PFSK-1 (cell line): ENCODE data around the gene PIWIL4.

ENCODE experiments used
- FOXP2 ChIP-seq: optimal IDR thresholded peaks from 2 replicates; pipeline ENCODE3; 2011; ENCODE audit warnings: borderline replicate concordance, control low read depth, inconsistent platforms; ENCODE audit not compliant: insufficient read depth; ENCODE audit errors: extremely low read length, extremely low read depth
- POLR2AphosphoS5 ChIP-seq: IDR thresholded peaks from 2 replicates; pipeline ENCODE4 v1.6.1; 2012; ENCODE audit warnings: low read depth, mild to moderate bottlenecking, control low read depth, low read length, moderate library complexity
- SIN3A ChIP-seq: IDR thresholded peaks from 2 replicates; pipeline ENCODE4 v1.6.1; 2012; ENCODE audit warnings: mild to moderate bottlenecking, low read length, moderate library complexity, borderline replicate concordance; ENCODE audit not compliant: insufficient read depth
- TAF1 ChIP-seq: IDR thresholded peaks from 2 replicates; pipeline ENCODE4 v1.6.1; 2012; ENCODE audit warnings: low read length, control low read depth, borderline replicate concordance; ENCODE audit not compliant: insufficient read depth
- TF ChIP-seq, protein P1 (sequence below), 2 experiments: IDR thresholded peaks; 2 replicates each; pipeline versions ENCODE4 v1.6.1 to v1.8.0; 2011 to 2012; ENCODE audit warnings: low read depth in 2 of 2, low read length in 2 of 2, control low read depth in 1 of 2, inconsistent platforms in 1 of 2, mild to moderate bottlenecking in 1 of 2, moderate library complexity in 1 of 2; ENCODE audit not compliant: insufficient read depth in 1 of 2

GRCh38 chr11:94563176-94563847 lies 3.9 kb upstream of the PIWIL4 start:
- TF ChIP-seq POLR2AphosphoS5 (no peak), SIN3A (no peak), TAF1 (no peak), FOXP2 (no peak)
- TF ChIP-seq, protein P1, sequence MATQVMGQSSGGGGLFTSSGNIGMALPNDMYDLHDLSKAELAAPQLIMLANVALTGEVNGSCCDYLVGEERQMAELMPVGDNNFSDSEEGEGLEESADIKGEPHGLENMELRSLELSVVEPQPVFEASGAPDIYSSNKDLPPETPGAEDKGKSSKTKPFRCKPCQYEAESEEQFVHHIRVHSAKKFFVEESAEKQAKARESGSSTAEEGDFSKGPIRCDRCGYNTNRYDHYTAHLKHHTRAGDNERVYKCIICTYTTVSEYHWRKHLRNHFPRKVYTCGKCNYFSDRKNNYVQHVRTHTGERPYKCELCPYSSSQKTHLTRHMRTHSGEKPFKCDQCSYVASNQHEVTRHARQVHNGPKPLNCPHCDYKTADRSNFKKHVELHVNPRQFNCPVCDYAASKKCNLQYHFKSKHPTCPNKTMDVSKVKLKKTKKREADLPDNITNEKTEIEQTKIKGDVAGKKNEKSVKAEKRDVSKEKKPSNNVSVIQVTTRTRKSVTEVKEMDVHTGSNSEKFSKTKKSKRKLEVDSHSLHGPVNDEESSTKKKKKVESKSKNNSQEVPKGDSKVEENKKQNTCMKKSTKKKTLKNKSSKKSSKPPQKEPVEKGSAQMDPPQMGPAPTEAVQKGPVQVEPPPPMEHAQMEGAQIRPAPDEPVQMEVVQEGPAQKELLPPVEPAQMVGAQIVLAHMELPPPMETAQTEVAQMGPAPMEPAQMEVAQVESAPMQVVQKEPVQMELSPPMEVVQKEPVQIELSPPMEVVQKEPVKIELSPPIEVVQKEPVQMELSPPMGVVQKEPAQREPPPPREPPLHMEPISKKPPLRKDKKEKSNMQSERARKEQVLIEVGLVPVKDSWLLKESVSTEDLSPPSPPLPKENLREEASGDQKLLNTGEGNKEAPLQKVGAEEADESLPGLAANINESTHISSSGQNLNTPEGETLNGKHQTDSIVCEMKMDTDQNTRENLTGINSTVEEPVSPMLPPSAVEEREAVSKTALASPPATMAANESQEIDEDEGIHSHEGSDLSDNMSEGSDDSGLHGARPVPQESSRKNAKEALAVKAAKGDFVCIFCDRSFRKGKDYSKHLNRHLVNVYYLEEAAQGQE (IDR thresholded peaks at IDR 0.05; ENCODE audit: insufficient read depth in 1 of 2, low read depth in 2 of 2, low read length in 2 of 2), result no peak
